HPDE6-E6E7 (cell line): Measurements from ENCODE around the gene LIPC.

ENCODE experiments used
- DNase-seq: peaks from one replicate; pipeline ENCODE4 v3.0.0; 2011; ENCODE audit warnings: missing footprints; ENCODE audit errors: extremely low spot score

Gene LIPC

GRCh38 chr15:58616171-58616570 lies 184.4 kb downstream of the LIPC start:
- DNase-seq: no peak
